Stimulated activated CD4-positive, alpha-beta T cell treated with anti-CD3 and anti-CD28 coated beads, TNF-alpha, amount 100 ng/mL, for 48 hours (primary cell): ENCODE measurements around the gene USP26.
"Not testable (repeated sequence)": the region's sequence is repeated elsewhere in the genome, so short reads cannot be mapped to it uniquely, and the experiment has no call there.

Source experiments
- DNase-seq, 3 donors: peaks; one replicate each; pipeline ENCODE4 v3.0.0-alpha.2; 2020; ENCODE audit warnings: low read depth in 3 of 3

Gene USP26

DNA sequence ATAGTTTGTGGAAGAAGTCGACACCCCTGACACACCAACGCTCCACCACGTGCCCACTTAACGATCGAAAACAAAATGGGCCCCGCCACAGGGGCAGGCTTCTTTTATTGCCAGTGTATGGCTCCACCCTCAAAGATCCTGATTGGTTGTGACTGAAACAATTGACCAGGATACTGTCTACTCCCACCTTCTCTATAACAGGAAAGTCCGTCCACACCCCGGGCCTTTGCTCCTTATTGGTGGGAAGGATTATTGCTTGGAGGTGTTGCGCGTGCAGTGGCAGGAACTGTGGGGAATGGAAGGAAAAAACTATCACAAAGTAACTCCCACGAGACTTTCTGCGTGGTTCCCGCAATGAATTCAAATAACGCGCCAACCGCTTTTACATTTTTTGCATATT is at the start of gene USP26:
Gene USP26, minus strand, starts transcription at position 79 of the 400 bp plus-strand sequence. CDS start 68,889 bp downstream, outside the sequence.
- DNase-seq = no peak

DNA sequence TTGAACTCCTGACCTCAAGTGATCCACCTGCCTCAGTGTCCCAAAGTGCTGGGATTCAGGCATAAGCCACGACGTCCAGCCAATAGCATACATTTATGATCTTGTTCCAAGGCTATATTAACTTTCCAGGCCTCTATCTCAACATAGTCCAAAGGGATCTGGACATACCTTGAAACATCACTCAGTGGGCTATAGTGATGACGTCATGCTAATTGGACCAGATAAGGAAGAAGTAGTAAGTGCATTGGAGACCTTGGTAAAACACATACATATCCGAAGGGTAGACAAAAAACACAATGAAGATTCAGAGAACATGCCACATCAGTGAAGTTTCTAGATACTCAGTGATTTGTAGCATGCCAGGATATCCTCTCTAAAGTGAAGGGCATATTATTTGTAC is 37.4 kb upstream of the USP26 start:
- DNase-seq = no peak

DNA sequence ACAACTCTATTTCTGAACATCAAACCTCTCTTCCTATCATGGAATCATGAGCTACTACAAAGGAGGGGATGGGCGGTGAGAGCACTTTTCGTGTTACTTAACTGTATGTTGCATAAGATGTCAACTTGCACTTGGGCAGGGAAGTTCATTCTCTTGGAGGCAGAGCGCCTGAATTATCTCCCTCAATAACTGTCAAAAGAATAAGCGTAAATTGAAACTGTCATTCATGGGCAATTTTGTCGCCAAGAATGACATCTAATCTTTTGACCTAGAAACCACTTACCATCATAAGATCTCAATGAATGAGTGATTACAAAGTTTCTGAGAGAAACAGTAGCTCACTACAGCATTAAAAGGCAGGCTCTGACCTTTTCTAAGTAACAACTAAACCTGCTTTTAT is 23.5 kb upstream of the USP26 start:
- no peak for DNase-seq

GRCh38 chrX:133094098-133094731 is 2.7 kb downstream of the USP26 start:
- no peak for DNase-seq

GRCh38 chrX:133090236-133090809 is 6.6 kb downstream of the USP26 start:
- DNase-seq = no peak

DNA sequence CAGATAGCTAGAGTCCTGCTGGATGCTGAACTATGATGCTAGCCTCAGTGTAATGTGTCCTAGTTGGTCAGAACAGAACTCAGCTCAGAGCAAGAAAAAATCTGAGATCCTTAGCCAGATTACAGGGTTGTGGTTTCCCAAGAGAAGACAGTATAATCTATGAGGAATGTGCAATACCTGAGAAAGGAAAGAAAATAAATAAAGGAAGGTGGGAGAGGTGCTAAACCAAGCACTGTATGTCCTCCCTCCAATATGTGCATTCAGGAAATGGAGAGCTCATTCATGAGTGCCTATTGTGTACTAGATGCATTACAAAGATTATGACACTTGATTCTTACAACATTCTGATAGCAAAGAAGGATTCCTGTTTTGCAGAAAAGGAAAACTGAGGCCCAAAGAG is 7.5 kb downstream of the USP26 start:
- DNase-seq = no peak

- DNase-seq = no peak
Observed at GRCh38 chrX:133085785-133086184, 11.1 kb downstream of the USP26 start.

DNA sequence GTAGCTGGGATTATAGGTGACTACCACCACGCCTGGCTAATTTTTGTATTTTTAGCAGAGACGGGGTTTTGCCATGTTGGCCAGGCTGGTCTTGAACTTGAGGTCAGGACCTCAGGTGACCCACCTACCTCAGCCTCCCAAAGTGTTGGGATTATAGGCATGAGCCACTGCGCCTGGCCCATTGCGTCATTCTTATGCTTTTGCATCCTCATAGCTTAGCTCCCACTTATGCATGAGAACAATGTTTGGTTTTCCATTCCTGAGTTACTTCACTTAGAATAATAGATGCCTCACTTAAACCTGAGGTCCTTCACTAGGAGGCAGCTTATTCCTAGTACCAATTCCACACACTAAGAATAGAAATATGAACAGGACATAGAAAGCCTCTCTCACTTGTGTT is 11.9 kb downstream of the USP26 start:
- DNase-seq = not testable (repeated sequence)

DNA sequence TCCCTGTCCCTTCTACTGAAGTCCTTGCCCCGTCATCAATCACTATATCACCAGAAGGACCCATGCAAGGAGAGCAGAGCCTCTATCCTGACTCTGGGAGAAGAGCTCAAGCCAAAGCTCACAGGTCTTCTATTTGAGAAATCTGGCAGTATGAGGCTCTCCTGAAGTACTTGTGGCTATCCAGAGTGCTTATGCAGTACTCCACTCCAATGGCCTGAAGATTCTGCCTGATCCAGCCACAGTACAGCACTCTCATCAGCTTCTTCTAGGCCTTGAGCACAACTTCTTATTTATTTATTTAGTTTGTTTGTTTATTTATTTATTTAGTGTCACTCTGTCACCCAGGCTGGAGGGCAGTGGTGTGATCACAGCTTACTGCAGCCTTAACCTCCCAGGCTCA is 13.0 kb downstream of the USP26 start:
- no peak for DNase-seq

DNA sequence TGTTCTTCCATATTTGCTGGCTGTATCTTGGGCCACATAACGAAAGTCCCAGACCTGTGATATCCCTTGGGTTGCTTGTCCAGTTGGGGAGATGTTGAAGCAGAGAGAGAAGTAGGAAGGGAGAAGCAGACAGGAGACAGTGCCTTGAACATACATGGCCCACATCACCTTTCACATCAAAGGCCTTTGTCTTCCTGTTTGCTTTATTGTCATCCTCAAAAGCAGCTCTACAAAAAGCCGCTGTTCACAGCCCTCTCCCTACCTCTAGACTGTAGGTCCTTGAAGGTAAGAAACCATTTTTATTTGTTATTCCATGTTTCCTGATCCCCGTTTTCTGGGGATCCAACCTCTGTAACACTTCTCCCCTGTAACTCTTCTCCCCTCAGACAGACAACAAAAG is 14.9 kb downstream of the USP26 start:
- no peak for DNase-seq

DNA sequence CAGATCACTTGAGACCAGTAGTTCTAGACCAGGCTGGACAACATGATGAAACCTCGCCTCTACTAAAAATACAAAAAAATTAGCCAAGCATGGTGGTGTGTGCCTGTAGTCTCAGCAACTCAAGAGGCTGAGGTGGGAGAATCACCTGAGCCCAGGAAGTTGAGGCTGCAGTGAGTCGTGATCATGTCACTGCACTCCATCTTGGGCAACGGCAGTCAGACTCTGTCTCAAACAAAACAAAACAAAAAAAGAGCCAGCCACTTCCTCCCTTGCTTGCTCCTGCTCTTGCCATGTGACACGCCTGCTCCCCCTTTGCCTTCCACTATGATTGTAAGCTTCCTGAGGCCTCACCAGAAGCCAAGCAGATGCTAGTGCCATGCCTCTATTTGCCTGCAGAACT is 19.1 kb downstream of the USP26 start:
- DNase-seq = not testable (repeated sequence)

- DNase-seq = no peak
Observed at GRCh38 chrX:133072566-133072965, 24.3 kb downstream of the USP26 start.

DNA sequence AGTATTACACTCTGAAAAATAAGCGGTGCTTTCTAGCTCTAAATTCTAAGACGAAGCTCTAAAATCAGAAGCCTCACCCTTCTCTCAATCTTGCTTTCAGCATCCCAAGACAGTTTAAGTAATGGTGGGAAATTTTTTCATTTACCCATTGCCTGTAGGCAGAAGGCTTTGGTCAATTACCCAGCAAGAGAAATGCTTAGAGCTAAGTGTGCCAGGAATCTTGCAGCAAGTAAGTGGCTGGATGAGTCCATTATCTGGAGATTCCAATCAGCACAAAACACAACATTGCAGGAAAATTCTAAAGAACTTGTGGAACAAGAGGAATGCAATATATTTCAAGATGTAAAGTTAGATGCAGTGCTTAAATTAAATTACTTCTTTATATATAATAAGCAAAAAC is 28.4 kb downstream of the USP26 start:
- DNase-seq = no peak

DNA sequence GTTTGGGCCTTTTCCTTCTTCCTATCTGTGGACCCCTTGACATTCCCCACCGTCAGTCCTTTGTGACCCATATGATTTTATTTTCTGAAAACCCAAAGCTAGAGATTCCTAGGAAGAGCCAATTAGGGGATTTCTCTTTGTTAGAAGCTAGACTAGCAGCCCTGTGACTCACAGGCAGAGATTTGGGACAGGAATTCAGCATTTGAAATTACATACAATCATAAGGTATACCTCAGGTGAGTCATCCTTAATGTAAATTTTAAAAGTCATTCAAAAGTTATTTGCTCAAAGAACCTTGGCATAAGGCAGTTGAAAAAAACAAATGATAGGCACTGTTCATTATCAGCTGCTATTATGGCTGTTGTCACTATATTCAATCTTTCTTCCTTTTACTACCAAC is 40.6 kb downstream of the USP26 start:
- DNase-seq = no peak

GRCh38 chrX:133054761-133055405 is 42.0 kb downstream of the USP26 start:
- DNase-seq = no peak

DNA sequence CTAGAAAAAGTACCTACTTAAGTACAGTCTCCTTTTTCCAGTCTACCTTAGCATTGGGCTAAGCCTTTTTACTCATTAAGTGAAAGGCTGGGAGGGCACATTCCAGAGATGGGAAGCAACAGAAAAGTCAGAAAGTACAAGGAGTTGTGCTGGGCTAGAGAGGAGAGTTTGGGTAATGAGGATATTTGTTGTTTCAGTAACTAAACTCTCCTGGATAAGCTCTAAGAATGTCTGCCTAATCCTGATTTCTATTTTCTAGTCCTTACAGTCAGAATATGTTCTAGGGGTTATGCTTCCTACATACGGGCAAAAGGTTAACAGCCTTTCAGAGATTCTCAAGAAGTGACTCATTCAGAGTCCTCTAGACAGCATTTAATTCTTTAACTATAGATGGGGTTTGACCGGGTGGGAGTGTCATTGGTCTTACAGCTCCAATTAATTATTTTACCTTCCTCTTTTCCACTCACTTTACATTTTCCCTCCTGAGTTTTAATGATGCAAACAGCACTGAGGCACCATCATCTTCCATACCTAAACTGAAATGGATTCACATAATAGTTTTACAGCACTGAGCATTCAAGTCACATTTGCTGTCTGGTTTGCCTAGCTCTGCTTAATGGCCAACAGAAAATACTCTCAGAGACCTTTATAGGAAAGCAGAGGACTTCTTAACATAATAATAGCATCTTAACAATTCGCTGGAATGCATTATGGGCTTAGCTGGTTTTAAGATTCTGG is 42.9 kb downstream of the USP26 start:
- DNase-seq = no peak

- DNase-seq = no peak
Observed at GRCh38 chrX:133048751-133049150, 48.2 kb downstream of the USP26 start.

GRCh38 chrX:133046601-133047000 is 50.3 kb downstream of the USP26 start:
- no peak for DNase-seq

DNA sequence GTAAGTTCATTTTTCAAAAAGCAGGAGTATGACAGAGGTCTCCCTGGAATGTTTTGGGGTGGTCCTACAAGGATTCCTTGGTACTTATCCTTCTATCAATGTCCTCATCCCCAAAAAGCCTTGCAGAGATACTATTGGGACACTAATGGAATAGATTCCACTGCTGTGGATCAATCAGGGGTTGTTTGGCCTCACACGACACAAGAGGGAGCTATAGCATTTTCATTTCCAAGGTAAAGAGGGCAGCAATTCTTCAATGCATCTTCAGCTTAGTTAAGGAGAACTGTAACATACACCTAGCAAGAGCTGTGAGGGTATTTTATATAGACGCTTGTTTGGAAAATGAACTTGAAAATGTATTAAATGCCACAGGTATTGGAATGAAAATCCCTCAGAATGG is 50.9 kb downstream of the USP26 start:
- DNase-seq = no peak

DNA sequence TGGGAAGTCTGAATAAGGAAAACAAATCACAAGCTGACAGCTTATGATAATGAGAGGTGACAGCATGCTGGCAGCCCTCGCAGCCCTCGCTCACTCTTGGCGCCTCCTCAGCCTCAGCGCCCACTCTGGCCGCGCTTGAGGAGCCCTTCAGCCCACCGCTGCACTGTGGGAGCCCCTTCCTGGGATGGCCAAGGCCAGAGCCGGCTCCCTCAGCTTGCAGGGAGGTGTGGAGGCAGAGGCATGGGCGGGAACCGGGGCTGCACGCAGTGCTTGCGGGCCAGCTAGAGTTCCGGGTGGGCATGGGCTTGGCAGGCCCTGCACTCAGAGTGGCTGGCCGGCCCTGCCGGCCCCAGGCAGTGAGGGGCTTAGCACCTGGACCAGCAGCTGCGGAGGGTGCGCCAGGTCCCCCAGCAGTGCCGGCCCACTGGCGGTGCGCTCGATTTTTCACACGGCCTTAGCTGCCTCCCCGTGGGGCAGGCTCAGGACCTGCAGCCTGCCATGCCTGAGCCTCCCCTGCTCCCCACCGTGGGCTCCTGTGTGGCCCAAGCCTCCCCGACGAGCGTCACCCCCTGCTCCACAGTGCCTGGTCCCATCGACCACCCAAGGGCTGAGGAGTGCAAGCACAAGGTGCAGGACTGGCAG is 52.6 kb downstream of the USP26 start:
- not testable (repeated sequence) for DNase-seq

- no peak for DNase-seq
Observed at GRCh38 chrX:133042260-133042659, 54.6 kb downstream of the USP26 start.

DNA sequence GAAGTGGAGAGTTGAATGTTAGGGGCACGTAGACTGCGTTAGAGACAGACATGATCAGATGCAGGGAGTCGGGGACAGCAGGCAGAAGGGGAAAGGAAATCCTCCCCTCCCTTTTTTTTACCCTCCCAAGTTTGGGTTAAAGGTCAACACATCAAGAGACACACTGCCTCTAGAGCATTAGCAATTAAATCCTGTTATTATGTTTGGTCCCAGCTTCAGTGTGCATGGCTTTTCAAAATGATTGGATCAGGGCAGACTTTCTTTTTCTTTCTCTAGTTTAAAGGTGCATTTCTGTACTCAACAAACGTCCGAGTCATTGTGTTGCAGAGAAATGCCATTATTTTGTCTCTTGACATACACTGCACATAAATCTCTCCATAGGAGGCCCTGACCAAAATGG is 63.9 kb downstream of the USP26 start:
- DNase-seq = no peak
